ENCODE results near the gene UBALD1.
A peak's percentile ranks its signal among the peaks of the same experiment; 100 is the strongest.
"Not testable (repeated sequence)": the region's sequence is repeated elsewhere in the genome, so short reads cannot be mapped to it uniquely, and the experiment has no call there.

The UBALD1 gene

DNA sequence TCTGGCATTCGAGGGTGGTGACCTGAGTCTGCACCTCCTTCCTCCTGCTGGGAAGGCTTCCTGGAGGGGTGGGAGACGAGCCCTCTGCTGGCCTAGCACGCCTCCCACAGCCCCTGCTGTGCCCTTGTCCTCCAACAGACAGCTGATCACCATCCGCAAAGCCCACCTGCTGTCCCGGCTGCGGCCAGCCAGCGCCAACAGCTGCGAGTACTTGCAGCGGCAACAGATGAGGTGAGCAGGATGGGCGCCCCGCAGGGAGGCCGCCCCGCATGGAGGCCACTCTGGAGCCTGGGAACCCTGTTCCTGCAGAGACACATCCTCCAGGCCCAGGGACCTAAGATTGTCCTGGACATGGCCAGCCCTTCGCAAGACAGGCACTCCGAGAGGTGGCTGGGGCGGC is 21.6 kb downstream of the UBALD1 start:
- peak; percentile 75 for DNase-seq

DNA sequence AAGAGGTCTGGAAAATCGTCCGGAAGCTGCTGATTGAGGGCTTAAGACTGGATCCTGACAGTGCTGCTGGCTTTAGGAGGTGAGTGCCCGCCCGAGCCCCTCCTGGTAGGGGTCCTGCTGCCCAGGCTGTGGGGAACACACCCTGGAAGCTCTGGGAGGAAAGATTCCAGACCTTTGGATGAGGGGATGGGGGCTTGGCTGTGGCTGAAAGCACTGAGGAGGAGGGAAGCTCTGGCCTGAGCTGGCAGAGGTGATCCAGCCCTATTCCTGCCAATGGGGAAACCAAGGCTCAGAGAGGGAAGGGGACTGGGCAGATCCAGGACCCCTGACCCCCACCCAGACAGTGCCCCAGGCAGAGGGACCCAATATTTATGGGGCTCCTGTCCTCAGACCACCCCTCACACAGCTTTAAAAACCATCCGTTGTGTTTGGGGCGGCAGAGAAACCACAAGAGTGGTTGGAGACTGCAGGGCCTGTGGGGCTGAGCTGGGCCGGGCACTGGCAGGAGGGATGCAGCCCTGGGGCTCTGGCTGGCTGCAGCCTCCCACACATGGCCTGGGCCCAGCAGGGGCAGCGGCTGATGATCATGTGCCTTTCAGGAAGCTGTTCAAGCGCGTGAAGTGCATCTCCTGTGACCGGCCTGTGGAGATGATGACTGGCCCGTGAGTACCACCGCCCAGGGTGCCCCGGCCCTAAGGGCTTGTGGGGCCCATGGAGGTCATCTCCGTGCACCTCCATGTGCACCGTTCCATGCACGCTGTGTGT is 22.8 kb downstream of the UBALD1 start:
- DNase-seq, result peak; percentile 30

DNA sequence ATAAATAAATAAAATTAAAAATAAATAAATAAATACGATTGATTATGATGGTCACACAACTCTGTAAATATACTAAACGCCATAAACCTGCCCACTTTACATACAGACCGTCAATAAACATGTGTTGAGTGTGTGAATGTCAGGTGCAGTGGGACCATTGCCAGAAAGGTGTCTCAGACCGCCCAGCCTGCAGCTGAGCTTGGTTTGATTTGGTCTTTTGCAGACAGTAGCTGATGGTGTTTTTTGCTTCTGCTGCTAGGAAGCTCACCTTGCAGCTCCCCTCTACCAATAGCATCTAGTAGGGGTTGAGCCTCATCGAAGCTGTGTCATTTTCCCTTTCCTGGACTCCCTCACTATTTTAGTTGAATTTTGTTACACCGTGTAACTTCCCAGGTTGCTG is 23.5 kb downstream of the UBALD1 start:
- DNase-seq, result no peak

DNA sequence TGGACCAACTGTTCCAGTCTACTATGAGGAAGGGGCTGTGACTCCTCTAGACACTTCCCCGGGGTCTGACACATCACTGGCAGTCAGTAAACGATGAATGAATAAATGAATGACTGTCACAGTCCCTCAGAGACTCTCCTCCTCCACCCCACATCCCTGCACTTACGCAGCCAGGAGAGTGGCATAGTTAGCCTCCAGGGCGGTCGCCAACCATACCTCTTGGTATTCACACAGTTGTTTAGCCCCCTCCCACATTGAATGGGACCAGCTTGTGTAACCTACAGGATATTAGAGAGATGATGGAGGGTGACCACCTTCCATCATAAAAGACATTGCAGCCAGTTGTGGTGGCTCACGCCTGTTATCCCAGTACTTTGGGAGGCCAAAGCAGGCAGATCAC is 25.7 kb downstream of the UBALD1 start:
- no peak for DNase-seq

DNA sequence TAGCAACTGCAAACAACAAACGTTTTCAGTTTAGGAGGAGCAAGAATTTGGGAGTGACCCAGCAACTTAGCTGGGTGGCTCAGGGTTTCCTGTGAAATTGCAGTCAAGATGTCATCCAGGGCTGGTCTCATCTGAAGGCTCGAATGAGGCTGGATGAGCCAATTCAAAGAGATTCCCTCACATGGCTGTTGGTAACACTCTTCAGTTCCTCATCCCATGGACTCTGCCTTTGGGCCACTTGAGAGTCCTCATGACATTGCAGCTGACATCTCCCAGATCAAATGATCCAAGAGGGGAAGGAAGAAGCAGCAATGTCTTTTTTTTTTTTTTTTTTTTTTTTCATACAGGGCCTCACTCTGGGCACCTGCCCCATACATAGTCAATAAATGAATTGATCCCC is 26.3 kb downstream of the UBALD1 start:
- no peak for DNase-seq

DNA sequence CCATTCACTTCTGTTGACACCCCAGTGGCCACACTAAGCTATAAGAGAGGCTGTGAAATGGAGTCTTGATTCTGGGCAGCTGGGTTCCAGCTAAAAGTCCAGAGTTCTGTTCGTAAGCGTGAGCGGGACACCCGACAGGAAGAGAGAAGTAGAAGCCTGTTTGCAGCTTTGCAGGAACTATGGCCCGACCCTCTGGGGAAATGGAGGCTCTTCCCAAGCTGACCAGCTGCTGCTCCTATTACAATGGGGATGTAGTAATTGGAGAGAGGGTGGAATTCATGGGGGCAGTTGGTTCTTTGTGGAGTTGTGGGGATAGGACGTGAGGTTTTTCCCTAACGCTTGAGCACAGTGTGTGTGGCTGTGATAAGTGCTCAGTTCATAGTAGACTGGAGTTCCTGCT is 28.4 kb downstream of the UBALD1 start:
- DNase-seq, result no peak

DNA sequence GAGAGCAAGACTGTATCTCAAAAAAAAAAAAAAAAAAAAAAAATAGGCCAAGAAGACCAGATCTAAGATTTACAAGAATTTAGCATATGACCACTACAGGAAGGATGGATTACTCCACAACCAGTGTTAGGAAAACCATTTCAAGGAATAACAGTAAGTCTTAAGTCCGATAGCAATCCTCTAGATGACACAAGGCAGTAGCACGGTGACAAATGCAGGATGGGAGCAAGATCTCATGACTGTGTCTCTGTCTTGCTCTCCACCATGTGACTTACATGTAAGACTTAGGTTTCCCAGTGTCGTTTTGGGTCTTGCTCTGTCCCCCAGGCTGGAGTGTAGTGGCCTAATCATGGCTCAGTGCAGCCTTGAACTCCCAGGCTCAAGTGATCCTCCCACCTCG is 30.8 kb downstream of the UBALD1 start:
- no peak for DNase-seq

DNA sequence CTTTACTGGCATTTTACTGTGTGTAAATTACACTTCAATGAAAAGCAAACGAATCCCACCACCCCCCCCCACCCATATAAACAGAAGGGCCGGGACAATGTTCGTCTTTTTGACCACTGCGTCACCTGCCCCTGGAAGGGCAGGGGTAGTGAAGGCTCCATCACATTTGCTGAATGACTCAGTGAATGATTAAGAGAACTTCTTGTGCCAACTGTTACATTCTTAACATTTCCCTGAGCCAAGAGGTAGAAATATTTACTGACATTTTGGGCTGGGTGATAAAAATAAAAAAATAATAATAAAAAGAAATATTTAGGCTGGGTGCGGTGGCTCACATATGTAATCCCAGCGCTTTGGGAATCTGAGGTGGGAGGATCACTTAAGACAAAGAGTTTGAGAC is 34.4 kb downstream of the UBALD1 start:
- DNase-seq, result no peak

DNA sequence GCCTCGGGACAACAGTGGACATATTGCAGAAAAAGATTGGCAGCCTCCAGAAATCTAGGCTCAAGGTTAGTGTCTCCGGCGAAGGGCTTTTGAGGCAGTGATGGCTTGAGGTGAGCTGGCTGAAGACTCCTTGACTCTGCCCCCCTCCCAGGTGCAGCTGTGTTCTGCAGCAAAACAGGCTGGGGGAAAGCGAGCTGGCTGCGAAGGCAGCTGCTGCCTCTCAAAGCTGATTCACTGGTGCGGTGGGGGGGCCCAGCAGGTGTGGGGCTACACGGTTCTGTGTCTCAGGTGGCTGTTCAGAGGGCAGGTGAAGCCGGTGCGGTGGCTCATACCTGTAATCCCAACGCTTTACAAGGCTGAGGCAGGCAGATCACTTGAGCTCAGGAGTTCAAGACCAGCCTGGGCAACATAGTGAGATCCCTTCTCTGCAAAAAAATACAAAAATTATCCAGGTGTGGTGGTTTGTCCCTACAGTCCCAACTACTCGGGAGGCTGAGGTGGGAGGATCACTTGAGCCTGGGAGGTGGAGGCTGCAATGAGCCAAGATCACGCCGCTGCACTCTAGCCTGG is 35.6 kb downstream of the UBALD1 start:
- DNase-seq, result no peak

DNA sequence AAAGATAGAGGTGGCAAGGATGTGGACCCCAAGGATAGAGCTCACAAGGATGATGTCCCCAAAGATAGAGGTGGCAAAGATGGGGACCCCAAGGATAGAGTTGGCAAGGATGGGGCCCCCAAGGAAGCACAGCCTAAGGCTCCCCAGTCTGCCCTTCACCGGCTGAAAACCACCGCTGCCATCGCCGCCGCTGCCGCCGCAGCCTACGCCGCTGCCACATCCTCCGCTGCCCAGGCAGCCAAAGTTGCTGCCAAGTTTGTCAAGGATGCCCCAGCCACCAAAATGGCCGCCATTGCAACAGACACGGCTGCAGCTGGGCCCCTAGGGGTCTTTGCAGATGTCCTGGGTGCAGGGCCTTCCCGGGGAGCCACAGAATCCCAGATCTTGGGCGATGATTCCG is 38.7 kb downstream of the UBALD1 start:
- DNase-seq, result no peak

DNA sequence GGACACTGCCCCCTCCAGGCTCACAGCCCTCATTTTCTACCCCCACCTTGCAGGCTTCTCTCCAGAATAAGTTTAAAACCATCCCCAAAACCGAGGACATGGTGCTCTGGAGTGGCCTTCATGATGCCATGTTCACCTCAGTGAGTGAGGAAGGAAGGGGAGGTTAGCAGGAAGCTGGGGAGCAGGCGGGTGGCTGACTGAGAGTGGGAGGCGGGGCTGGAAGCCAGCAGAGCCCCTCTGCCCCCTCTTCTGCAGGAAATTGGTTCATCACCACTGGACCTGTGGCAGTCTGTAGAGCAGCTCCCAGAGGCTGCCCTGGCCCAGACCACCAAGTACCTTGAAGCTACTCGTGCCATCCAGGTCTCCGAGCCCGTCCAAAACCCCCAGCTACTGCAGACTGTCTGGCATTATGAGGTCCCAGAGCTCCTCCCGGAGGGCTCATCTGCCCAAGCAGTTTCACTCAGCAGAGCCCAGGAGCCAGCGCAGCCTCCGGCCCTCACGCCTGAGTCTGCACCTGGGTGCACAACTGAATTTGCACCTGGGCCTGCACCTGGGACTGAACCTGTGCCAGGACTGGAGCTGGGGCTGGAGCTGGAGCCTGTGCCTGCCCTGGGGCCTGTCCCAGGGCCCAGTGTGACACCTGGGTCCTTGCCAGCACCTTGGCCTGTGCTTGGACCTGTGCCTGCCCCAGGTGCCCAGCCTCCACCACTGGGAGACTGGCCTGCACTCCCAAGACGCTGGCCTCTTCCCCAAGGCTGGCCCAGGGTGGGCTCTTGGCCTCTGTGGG is 39.6 kb downstream of the UBALD1 start:
- no peak for DNase-seq

DNA sequence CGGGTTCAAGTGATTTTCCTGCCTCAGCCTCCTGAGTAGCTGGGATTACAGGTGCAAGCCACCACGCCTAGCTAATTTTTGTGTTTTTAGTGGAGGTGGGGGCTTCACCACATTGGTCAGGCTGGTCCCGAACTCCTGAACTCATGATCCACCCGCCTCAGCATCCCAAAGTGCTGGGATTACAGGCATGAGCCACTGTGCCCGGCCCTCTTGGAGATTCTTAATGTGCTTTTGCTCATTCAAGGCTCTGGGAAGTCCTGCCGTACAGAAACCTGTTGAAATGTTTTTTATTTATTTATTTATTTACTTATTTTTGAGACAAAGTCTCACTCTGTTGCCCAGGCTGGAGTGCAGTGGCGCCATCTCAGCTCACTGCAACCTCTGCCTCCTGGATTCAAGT is 40.8 kb downstream of the UBALD1 start:
- DNase-seq, result not testable (repeated sequence)

DNA sequence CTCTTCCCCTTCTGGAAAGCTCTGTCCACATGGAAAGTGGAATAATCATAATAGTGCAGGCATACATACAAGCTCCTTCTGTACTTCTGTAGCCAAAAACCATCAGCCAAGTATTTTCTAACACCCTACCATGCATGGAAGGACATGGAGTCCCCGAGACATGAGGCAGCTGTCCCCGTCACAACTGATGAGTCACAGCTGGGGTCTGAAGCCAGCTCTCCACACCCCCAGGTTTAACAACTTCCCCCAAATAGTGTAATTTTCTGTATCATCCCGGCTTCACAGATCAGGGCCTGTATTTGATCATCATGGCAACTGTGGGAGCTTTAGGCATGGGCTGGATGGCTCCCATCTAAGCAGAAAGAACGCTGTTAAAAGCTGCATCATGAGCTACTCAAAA is 42.0 kb downstream of the UBALD1 start:
- no peak for DNase-seq

DNA sequence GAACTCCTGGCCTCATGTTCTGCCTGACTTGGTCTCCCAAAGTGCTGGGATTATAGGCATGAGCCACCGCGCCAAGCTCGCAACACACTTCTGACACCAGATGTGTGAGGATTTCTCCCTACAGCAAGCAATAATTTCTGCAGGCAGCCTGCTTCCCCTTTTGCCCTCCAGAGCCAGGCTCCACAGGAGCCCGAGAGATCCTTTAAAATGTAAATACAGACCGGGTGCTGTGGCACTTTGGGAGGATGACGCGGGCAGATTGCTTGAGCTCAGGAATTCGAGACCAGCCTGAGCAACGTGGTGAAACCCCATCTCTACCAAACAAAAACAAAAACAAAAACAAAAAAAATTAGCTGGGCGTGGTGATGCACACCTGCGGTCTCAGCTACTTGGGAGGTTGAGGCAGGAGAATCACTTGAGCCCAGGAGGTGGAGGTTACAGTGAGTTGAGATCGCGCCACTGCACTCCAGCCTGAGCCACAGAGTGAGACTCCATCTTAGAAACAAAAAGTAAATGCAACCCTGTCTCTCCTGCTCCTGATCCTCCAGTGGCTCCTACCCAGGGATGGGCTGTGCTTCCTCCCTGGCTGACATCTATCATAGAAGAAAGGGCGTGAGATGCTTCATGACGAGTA is 43.9 kb downstream of the UBALD1 start:
- DNase-seq, result no peak

DNA sequence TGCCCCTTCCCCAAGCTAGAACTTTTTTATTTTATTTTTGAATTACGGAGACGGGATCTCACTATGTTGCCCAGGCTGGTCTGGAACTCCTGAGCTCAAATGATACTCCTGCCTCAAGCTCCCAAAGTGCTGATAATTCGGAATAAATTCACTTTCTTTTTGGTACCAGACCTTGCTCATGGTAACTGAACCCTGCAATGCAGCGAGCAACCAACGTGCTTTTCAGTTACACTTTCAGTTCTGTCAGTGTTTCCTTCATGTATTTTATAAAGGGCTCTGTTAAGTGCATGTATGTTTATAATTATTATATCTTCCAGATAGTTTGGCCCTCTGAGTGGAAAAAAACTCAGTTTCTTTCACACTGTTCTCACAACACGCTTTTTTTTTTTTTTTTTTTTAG is 44.6 kb downstream of the UBALD1 start:
- DNase-seq, result no peak

DNA sequence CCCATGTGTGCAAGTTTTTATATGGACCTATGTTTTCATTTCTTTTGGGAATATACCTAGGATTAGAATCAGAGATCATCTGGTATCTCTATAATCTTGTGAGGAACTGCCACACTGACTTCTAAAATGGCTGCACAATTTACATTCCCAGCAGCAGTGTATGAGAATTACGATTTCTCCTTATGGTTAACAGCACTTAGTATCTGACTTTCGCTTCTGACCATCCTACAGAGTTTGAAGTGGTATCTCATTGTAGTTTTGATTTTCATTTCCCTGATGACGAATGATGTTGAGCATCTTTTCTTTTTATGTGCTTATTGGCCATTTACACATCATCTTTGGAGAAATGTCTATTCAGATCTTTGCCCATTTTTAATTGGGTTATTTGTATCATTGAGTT is 48.5 kb downstream of the UBALD1 start:
- DNase-seq, result no peak

DNA sequence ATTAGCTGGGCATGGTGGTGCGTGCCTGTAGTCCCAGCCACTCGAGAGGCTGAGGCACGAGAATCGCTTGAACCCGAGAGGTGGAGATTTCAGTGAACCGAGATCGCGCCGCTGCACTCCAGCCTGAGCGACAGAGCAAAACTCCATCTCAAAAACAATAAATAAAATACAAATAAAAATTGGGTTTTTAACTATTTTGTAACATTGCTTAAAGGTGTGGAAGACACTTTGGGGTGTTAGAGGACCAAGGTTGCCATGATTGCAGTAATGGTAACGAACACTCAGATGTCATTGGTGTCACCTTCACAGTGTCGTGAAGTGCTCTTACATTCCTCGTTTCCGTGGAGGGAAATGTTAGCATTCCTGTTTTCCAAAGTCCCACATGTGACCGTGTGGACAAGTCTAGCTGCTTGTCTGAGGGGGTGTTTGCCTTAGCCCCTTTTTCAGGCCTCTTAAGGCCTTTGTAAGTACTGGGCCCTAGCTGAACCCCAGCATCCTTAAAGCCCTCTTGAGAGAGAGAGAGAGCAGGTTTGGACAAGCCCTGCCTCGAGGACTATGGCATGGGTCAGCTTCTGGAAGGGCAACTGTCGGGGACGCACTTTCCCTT is 49.9 kb downstream of the UBALD1 start:
- DNase-seq, result no peak

DNA sequence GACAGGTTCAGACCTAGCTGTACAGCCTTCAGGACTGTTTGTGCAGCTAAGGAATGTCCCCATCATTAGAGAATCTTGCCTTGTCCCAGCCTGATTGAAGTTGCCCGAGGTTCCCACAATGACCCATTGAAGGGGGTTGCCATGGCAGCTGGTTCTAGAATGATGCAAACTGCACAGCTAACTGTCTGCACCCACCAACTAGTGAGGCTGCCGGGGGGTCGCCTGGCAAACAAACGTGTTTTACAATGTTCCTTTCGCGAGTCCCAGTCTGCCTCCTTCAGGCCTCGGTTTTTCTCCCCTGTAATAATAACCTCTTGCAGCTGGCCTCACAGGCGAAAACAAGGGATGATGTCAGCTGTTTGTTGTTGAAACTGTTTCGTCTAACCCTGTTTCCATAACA is 53.1 kb downstream of the UBALD1 start:
- DNase-seq, result peak; percentile 76
